Lung (tissue), 12 donors: ENCODE measurements around the gene RPUSD3. TPM values are rescaled to one million over a fixed set of nuclear protein-coding genes. Genes with fewer than 3 reads are reported as not detected.
"Not testable (repeated sequence)": the region's sequence is repeated elsewhere in the genome, so short reads cannot be mapped to it uniquely, and the experiment has no call there.

Source experiments
- ATAC-seq: fragments of 200-7000 bp; cut with Tn5 transposase; one replicate; pipeline ENCODE4 v1.9.1; 2020; ENCODE audit warnings: moderate number of reproducible peaks; ENCODE audit not compliant: insufficient read depth, low FRiP score
- DNase-seq, 3 donors: peaks; one replicate each; pipeline ENCODE4 v3.0.0-alpha.2; 2013 to 2017
- H3K27ac ChIP-seq, 2 donors: one replicate each; pipeline ENCODE4 v1.5.1; 2013; ENCODE audit warnings: mild to moderate bottlenecking in 2 of 2, moderate library complexity in 2 of 2, control low read depth in 1 of 2, inconsistent platforms in 1 of 2, low read depth in 1 of 2, low read length in 1 of 2
- H3K27me3 ChIP-seq, 3 donors: one replicate each; pipeline ENCODE4 v1.5.1; 2013; ENCODE audit warnings: low read length in 2 of 3; ENCODE audit not compliant: control insufficient read depth in 3 of 3, insufficient read depth in 3 of 3
- H3K36me3 ChIP-seq, 4 donors: one replicate each; pipeline ENCODE4 v1.5.1; 2013; ENCODE audit warnings: low read length in 4 of 4, mild to moderate bottlenecking in 1 of 4, moderate library complexity in 1 of 4; ENCODE audit not compliant: control insufficient read depth in 4 of 4, insufficient read depth in 4 of 4
- H3K4me1 ChIP-seq, 5 donors: one replicate each; pipeline ENCODE4 v1.5.1; 2013; ENCODE audit warnings: low read length in 5 of 5, mild to moderate bottlenecking in 2 of 5, moderate library complexity in 1 of 5; ENCODE audit not compliant: control insufficient read depth in 5 of 5, insufficient read depth in 5 of 5
- H3K4me3 ChIP-seq: one replicate; pipeline ENCODE4 v1.5.1; 2013; ENCODE audit warnings: mild to moderate bottlenecking, control low read depth, moderate library complexity
- H3K9ac ChIP-seq, 2 donors: one replicate each; pipeline ENCODE4 v1.5.1; 2013; ENCODE audit warnings: low read length in 2 of 2, control low read depth in 1 of 2; ENCODE audit not compliant: insufficient read depth in 1 of 2
- H3K9me3 ChIP-seq, 4 donors: one replicate each; pipeline ENCODE4 v1.5.1; 2013; ENCODE audit warnings: low read length in 3 of 4, mild to moderate bottlenecking in 1 of 4, moderate library complexity in 1 of 4; ENCODE audit not compliant: control insufficient read depth in 4 of 4, insufficient read depth in 3 of 4
- WGBS, 2 donors: extraction: QIAGEN DNeasy Blood & Tissue Kit; methylation state at CpG; one replicate each; pipeline ENCODE4 v1.1.7; 2013; 5-methylcytosine and 5-hydroxymethylcytosine counted together
- polyA plus RNA-seq, 2 donors: library from polyadenylated mRNA; stranded (reverse); fragments of 200-250 nt; gene quantifications; one replicate each; pipeline ENCODE4 v1.2.1, GENCODE V29; 2013
- total RNA-seq, 2 donors: library from RNA; depleted of rRNA in 1 of 2; stranded (reverse); fragments of >200 nt in 1 of 2; gene quantifications; one replicate each; pipeline ENCODE4 v1.2.1, GENCODE V29; 2014 to 2021
- TF ChIP-seq, protein P1 (sequence below): IDR thresholded peaks from 2 replicates; pipeline ENCODE4 v1.5.1; 2012; ENCODE audit warnings: mild to moderate bottlenecking; ENCODE audit errors: control extremely low read depth, extremely low read depth
- donor health status: control.
- donor health status: control.
- donor health status: Bipolar disorder and iron deficiency.
- donor health status: healthy.
- donor health status: DM: yes; HTN: yes; CAD: no.

RPUSD3 gene
- total and polyA plus RNA-seq, 4 donors: 16.3 to 34.9 (median 26.3) TPM

DNA sequence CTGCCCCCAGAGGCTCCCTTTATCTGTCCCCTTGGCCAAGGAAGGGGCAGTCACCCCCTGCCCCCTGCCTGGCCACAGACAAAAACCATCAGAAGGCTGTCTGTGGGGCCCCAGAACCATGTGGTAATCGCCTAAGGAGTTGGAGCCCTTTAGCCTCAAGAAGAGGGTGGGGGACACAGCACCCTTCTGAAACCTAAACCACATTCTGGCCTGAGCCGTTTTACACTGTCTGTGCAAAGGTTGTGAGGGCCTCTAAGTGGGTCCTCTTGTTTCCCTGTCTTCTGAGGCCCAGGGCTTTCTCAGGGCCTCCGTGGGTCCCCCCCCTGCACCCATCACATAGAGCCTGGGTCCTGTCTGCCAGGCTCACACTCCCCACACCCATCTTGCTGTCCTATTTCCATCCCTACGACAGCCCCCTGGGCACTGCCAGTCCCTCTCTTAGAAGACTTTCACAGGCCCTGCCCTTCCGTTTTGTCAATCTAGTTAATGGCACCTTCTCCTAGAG lies 17.9 kb upstream of the RPUSD3 start:
- H3K27ac ChIP-seq: no peak overlapping the region
- TF ChIP-seq, protein P1, sequence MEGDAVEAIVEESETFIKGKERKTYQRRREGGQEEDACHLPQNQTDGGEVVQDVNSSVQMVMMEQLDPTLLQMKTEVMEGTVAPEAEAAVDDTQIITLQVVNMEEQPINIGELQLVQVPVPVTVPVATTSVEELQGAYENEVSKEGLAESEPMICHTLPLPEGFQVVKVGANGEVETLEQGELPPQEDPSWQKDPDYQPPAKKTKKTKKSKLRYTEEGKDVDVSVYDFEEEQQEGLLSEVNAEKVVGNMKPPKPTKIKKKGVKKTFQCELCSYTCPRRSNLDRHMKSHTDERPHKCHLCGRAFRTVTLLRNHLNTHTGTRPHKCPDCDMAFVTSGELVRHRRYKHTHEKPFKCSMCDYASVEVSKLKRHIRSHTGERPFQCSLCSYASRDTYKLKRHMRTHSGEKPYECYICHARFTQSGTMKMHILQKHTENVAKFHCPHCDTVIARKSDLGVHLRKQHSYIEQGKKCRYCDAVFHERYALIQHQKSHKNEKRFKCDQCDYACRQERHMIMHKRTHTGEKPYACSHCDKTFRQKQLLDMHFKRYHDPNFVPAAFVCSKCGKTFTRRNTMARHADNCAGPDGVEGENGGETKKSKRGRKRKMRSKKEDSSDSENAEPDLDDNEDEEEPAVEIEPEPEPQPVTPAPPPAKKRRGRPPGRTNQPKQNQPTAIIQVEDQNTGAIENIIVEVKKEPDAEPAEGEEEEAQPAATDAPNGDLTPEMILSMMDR: no peak
- 67 to 71% methylated on average over 5 of the region's 5 CpGs for WGBS, 2 donors
- no peak overlapping the region for H3K9ac ChIP-seq
- H3K27me3 ChIP-seq: no peaks in the 10 kb centered on the region
- DNase-seq: no peak
- no peak overlapping the region for H3K4me3 ChIP-seq
- ATAC-seq: no peak
- H3K36me3 ChIP-seq: no peaks in the 10 kb centered on the region
- peaks cover 0 to 29% (median 6%) of the 10 kb centered on the region in 5 donors for H3K4me1 ChIP-seq
- H3K9me3 ChIP-seq: no peaks in the 10 kb centered on the region

DNA sequence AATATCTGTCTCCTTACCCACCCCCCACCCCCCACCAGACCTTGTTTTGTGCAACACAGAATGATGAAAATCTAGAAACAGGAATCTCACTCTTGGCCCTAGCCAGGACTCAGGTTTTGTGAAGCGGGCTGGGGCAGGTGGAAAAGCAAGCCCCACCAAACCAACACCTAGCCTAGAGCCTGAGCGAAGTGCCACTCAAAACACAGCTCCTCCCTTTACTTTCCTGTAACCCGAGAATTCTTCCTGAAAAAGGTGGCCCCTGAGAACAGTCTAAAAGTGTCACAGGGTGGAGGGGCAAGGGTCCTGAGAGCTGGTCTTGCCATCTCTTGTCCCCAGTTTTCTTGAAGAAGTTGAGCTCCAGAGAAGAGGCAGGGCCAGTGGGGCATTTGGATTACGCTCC lies 17.4 kb upstream of the RPUSD3 start:
- TF ChIP-seq, protein P1: no peak
- no peaks in the 10 kb centered on the region for H3K27me3 ChIP-seq
- H3K27ac ChIP-seq: no peak overlapping the region
- 67 to 81% methylated on average over 4 of the region's 4 CpGs for WGBS, 2 donors
- no peak for DNase-seq
- no peak overlapping the region for H3K4me3 ChIP-seq
- no peaks in the 10 kb centered on the region for H3K9me3 ChIP-seq
- H3K36me3 ChIP-seq: no peaks in the 10 kb centered on the region
- no peak overlapping the region for H3K9ac ChIP-seq
- no peak for ATAC-seq
- H3K4me1 ChIP-seq: peaks cover 0 to 29% (median 6%) of the 10 kb centered on the region in 5 donors

DNA sequence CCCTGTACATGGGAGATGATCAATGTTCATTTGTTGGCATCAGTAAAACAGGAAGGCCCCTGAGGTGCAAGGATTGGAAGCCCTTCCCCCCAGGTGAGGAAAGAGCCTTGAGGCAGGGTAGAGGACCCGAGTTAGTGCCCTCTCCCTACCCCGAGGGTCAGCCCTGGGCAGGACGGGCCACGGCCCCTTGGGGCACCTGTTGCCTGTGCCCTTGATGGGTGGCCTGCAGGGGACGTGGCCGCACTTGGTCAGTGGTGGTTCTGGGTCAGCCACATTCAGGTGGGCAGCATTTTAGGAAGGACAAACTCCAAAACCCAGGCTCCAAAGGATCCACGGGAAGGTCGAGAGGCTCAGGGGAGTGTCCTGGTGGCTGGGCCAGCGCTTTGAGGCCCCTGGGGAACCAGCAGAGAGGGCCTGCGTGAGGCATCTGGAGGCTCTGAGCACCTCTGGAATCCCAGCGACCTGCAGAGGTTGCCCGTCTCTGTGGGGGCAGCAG lies 15.8 kb upstream of the RPUSD3 start:
- H3K4me3 ChIP-seq: no peak overlapping the region
- ATAC-seq: no peak
- H3K36me3 ChIP-seq: no peaks in the 10 kb centered on the region
- TF ChIP-seq, protein P1: no peak
- 93 to 94% methylated on average over 12 of the region's 12 CpGs for WGBS, 2 donors
- H3K27me3 ChIP-seq: no peaks in the 10 kb centered on the region
- DNase-seq: no peak
- peaks cover 0 to 20% (median 5%) of the 10 kb centered on the region in 5 donors for H3K4me1 ChIP-seq
- no peaks in the 10 kb centered on the region for H3K9me3 ChIP-seq
- no peak overlapping the region for H3K9ac ChIP-seq
- H3K27ac ChIP-seq: no peak overlapping the region

- Histone ChIP-seq H3K4me1 (peaks cover 0 to 5% (median 2%) of the 10 kb centered on the region in 5 donors), H3K27me3 (no peaks in the 10 kb centered on the region), H3K4me3 (no peak overlapping the region), H3K36me3 (no peaks in the 10 kb centered on the region), H3K9ac (no peak overlapping the region), H3K9me3 (no peaks in the 10 kb centered on the region), H3K27ac (no peak overlapping the region)
- TF ChIP-seq, protein P1: no peak
- 94 to 97% methylated on average over 3 of the region's 3 CpGs for WGBS, 2 donors
- ATAC-seq (no peak), DNase-seq (no peak)
These were observed 11.8 kb upstream of the RPUSD3 start for GRCh38 chr3:9855594-9855993.

DNA sequence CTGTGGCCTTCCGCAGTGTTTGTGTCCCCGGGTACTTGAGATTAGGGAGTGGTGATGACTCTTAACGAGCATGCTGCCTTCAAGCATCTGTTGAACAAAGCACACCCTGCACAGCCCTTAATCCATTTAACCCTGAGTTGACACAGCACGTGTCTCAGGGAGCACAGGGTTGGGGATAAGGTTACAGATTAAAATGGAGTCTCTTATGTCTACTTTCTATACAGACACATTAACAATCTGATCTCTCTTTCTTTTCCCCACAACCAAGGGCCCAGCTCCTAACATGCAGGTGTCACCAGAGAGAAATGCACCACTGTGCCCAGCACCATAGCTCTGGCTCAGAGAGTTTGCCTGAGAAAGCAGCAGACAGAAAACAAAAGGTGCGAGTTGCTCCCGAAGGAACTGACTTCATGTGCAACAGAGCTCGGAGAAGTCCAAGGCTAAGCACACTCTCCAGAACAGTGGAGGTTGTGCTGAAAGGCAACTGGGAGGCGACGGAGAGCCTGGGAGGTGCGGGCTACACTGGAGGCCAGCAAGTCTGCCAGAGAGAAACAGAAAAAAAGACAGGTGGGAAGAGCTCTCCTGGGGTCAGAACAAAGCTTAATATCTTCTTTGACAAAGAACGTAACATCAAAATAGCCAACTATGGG lies 10.6 kb upstream of the RPUSD3 start:
- DNase-seq, H3K4me1 ChIP-seq, H3K4me3 ChIP-seq, H3K9ac ChIP-seq, H3K9me3 ChIP-seq, H3K27me3 ChIP-seq, H3K36me3 ChIP-seq, ATAC-seq: not testable (repeated sequence)
- H3K27ac ChIP-seq: peak overlapping the region in 1 of 2 donors; percentile 47
- WGBS, 2 donors: 78 to 83% methylated on average over 11 of the region's 11 CpGs
